Activated CD8-positive, alpha-beta T cell treated with anti-CD3 and anti-CD28 coated beads for 36 hours (primary cell): ENCODE results near the gene ABR. TPM values are rescaled to one million over a fixed set of nuclear protein-coding genes. Genes with fewer than 3 reads are reported as not detected.

Experiments
- ATAC-seq: fragments of 200-7000 bp; cut with Tn5 transposase; one replicate; pipeline ENCODE4 v1.10.0; 2021; ENCODE audit warnings: mild to moderate bottlenecking, moderate library complexity
- CTCF ChIA-PET: fragments of 350-600 bp; sonication (Branson Sonifier 250); formaldehyde crosslinking; loops from one replicate; lab custom pipeline; 2021; ENCODE audit warnings: antibody characterized with exemption; lab: Charles Lee
- POLR2A ChIA-PET: fragments of 350-600 bp; sonication (Branson Sonifier 250); formaldehyde crosslinking; loops from one replicate; lab custom pipeline; 2021; ENCODE audit warnings: antibody characterized with exemption; lab: Charles Lee
- DNase-seq: peaks from one replicate; pipeline ENCODE4 v3.0.0-alpha.2; 2020
- H3K27ac Mint-ChIP-seq: one replicate; pipeline ENCODE4 v1.8.0; 2021; ENCODE audit warnings: mild to moderate bottlenecking, mixed read lengths
- H3K27me3 Mint-ChIP-seq: one replicate; pipeline ENCODE4 v1.8.0; 2021; ENCODE audit warnings: mixed read lengths
- H3K36me3 Mint-ChIP-seq: one replicate; pipeline ENCODE4 v1.8.0; 2021; ENCODE audit warnings: low read depth, mixed read lengths
- H3K4me1 Mint-ChIP-seq: one replicate; pipeline ENCODE4 v1.8.0; 2021; ENCODE audit warnings: low read depth, mixed read lengths
- H3K4me3 Mint-ChIP-seq: one replicate; pipeline ENCODE4 v1.8.0; 2021; ENCODE audit warnings: mild to moderate bottlenecking, moderate library complexity, mixed read lengths
- H3K9me3 Mint-ChIP-seq: one replicate; pipeline ENCODE4 v1.8.0; 2021; ENCODE audit warnings: mixed read lengths
- intact Hi-C: fragments of 100-400 bp; cut with micrococcal nuclease; formaldehyde crosslinking; loops from one replicate; pipeline ENCODE4 v1.10.0; 2022
- total RNA-seq, 2 experiments: library from RNA; stranded (reverse); gene quantifications; one replicate each; pipeline ENCODE4 v1.2.3, GENCODE V29; 2021
- TF ChIP-seq, protein P1 (sequence below): fragments of 200-600 bp; IDR thresholded peaks from one replicate; pipeline ENCODE4 v1.8.0; 2022; ENCODE audit warnings: antibody characterized with exemption, mild to moderate bottlenecking

Gene ABR
- total RNA-seq, 2 experiments from 2014 or later = 44.4 to 46.6 TPM

- CTCF ChIA-PET = no interaction called here
- no peaks in the 10 kb centered on the region for H3K4me1 Mint-ChIP-seq
- POLR2A ChIA-PET = interaction anchor here (1.1 kb wide), 1 partner anchor 61 kb away, joined by 3 read pairs; no protein-coding TSS in a partner anchor
- DNase-seq (no peak), ATAC-seq (no peak)
- no peak overlapping the region for H3K27ac Mint-ChIP-seq
- H3K9me3 Mint-ChIP-seq = no peaks in the 10 kb centered on the region
- intact Hi-C loops = no loop called here
- H3K36me3 Mint-ChIP-seq = peaks cover 6% of the 10 kb centered on the region
- no peaks in the 10 kb centered on the region for H3K27me3 Mint-ChIP-seq
- TF ChIP-seq, protein P1, sequence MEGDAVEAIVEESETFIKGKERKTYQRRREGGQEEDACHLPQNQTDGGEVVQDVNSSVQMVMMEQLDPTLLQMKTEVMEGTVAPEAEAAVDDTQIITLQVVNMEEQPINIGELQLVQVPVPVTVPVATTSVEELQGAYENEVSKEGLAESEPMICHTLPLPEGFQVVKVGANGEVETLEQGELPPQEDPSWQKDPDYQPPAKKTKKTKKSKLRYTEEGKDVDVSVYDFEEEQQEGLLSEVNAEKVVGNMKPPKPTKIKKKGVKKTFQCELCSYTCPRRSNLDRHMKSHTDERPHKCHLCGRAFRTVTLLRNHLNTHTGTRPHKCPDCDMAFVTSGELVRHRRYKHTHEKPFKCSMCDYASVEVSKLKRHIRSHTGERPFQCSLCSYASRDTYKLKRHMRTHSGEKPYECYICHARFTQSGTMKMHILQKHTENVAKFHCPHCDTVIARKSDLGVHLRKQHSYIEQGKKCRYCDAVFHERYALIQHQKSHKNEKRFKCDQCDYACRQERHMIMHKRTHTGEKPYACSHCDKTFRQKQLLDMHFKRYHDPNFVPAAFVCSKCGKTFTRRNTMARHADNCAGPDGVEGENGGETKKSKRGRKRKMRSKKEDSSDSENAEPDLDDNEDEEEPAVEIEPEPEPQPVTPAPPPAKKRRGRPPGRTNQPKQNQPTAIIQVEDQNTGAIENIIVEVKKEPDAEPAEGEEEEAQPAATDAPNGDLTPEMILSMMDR = no peak
- no peak overlapping the region for H3K4me3 Mint-ChIP-seq
These were observed 137.3 kb downstream of the ABR start for GRCh38 chr17:1042486-1042885.

DNA sequence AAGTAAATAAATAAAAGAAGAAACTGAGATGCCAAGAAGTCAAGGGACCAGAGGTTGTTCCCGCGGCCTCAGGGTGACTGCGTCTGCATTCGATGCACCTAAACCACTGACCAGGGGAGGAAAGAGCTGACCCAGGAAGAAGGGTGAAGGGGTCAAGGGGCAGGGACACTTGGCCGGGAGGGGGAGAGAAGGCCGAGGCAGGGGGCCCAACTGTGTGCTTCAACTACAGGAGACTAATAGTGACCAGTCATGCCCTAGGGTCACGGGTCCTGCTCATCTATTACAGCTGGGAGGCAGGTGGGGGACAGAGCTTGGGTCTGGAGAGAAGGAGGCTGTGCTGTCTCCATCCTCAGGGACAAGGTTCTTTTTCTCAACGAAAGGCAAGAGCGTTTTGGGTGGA lies 138.0 kb downstream of the ABR start:
- ATAC-seq = no peak
- Mint-ChIP-seq H3K4me1 (no peaks in the 10 kb centered on the region), H3K36me3 (peaks cover 6% of the 10 kb centered on the region), H3K27me3 (no peaks in the 10 kb centered on the region), H3K27ac (no peak overlapping the region), H3K9me3 (no peaks in the 10 kb centered on the region), H3K4me3 (no peak overlapping the region)
- CTCF ChIA-PET = no interaction called here
- no peak for DNase-seq
- intact Hi-C loops = no loop called here
- POLR2A ChIA-PET = no interaction called here
- TF ChIP-seq, protein P1 = no peak

DNA sequence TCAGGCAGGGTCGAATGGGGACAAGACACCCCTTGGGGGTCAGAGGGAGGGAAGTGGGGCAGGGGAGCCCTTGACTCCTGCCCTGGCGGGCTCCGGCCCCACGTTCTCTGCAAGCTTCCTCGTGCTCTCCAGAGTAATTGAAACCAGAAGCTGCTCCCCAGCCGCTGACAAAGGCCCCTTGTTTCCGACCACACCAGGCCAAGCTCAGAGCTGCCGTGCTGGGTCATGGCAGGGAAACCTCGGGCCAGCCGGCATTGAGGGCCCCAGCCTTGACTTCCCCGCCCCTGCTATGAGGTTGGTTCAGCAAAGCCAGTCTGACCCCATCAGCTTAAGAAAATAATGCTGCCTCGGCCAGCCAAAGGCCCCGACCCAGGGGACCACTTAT lies 139.6 kb downstream of the ABR start:
- intact Hi-C loops = no loop called here

DNA sequence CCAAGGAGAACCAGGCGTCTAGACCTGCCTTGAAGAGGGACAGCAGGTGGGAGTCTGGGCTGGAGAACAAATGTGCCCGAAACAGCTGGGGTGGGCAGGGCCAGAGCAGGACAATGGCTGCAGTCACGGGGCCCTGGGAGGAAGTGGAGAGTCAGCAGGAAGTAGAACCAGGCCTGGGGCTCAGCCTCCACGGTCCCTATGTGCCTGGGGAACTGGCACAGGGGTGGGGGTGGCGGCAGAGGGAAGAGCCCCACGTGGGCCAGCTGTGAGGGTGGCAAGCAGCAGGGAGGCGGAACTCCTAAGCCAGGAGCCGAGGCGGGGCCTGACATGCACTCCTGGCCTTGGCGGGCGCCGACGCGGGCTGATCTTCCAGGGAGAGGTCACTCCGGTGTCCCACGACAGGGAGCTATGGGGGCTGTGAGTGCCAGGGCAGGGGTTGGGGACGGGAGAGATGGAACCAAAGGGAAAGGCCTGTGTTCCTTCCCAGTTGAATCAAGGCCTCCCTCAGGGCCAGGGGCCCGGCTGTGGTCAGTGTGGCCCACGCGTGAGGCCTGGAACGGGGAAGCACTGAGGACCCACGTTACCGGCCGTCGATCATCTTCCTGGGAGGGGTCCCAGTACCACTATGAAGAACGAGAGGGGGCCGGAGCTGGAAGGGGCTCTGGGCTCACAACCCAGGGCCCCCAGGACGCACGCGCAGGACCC lies 140.1 kb downstream of the ABR start:
- CTCF ChIA-PET = interaction anchor here (0.8 kb wide), 1 partner anchor 17 kb away, joined by 3 read pairs; no protein-coding TSS in a partner anchor
- TF ChIP-seq, protein P1 = no peak
- Mint-ChIP-seq H3K36me3 (peaks cover 6% of the 10 kb centered on the region), H3K4me1 (no peaks in the 10 kb centered on the region), H3K27me3 (no peaks in the 10 kb centered on the region), H3K4me3 (no peak overlapping the region), H3K9me3 (no peaks in the 10 kb centered on the region), H3K27ac (no peak overlapping the region)
- POLR2A ChIA-PET = no interaction called here
- intact Hi-C loops = no loop called here
- no peak for ATAC-seq
- no peak for DNase-seq

More for the DNA sequence above, 139.6 kb downstream of the ABR start:
- Mint-ChIP-seq H3K27ac (no peak overlapping the region), H3K4me3 (no peak overlapping the region), H3K36me3 (peaks cover 6% of the 10 kb centered on the region), H3K9me3 (no peaks in the 10 kb centered on the region), H3K27me3 (no peaks in the 10 kb centered on the region), H3K4me1 (no peaks in the 10 kb centered on the region)
- POLR2A ChIA-PET = no interaction called here
- no peak for DNase-seq
- CTCF ChIA-PET = interaction anchor here (1.1 kb wide), 1 partner anchor 16 kb away, joined by 4 read pairs; no protein-coding TSS in a partner anchor
- no peak for ATAC-seq
- TF ChIP-seq, protein P1 = no peak

DNA sequence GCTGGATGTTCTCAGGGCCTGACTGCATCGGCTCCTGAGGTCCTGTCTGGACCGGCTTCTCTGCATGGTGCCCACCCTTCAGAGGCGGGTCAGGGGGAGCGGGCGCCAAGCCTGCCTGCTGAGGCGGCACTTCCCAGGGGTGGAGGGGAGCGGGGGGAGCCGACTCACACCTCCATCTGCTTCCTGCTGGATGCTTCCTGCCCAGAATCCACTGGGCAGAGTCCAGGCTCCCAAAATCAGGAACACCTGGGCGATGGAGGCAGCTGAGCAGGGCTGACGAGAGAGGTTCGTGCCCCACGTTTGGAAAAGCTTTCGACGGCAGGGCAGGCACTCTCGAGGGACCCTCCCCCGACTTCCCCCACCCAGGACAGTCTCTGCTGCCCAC lies 140.7 kb downstream of the ABR start:
- H3K27ac Mint-ChIP-seq = no peak overlapping the region
- POLR2A ChIA-PET = no interaction called here
- H3K27me3 Mint-ChIP-seq = no peaks in the 10 kb centered on the region

More for the DNA sequence above, 140.7 kb downstream of the ABR start:
- CTCF ChIA-PET = interaction anchor here (0.8 kb wide), 1 partner anchor 17 kb away, joined by 3 read pairs; no protein-coding TSS in a partner anchor
- TF ChIP-seq, protein P1 = no peak
- H3K4me3 Mint-ChIP-seq = no peak overlapping the region
- no peak for DNase-seq
- intact Hi-C loops = no loop called here
- no peak for ATAC-seq
- H3K36me3 Mint-ChIP-seq = peaks cover 6% of the 10 kb centered on the region
- no peaks in the 10 kb centered on the region for H3K4me1 Mint-ChIP-seq
- no peaks in the 10 kb centered on the region for H3K9me3 Mint-ChIP-seq
